GM20431 (cell line): Measurements from ENCODE around the gene ANAPC5.
"Not testable (repeated sequence)": the region's sequence is repeated elsewhere in the genome, so short reads cannot be mapped to it uniquely, and the experiment has no call there.

Experiments
- in situ Hi-C: fragments of 300-500 bp; cut with MseI, MboI; formaldehyde crosslinking; loops from one replicate; pipeline ENCODE4 v1.15.0; 2020; ENCODE audit warnings: low sequenced_read_pairs; ENCODE audit not compliant: unreplicated experiment

ANAPC5 gene

GRCh38 chr12:121351820-121352681 lies at the start of gene ANAPC5:
Gene ANAPC5 (minus strand): TSS chr12:121352411. CDS start chr12:121352340, 71 bp downstream.
- in situ Hi-C loops: no loop called here

DNA sequence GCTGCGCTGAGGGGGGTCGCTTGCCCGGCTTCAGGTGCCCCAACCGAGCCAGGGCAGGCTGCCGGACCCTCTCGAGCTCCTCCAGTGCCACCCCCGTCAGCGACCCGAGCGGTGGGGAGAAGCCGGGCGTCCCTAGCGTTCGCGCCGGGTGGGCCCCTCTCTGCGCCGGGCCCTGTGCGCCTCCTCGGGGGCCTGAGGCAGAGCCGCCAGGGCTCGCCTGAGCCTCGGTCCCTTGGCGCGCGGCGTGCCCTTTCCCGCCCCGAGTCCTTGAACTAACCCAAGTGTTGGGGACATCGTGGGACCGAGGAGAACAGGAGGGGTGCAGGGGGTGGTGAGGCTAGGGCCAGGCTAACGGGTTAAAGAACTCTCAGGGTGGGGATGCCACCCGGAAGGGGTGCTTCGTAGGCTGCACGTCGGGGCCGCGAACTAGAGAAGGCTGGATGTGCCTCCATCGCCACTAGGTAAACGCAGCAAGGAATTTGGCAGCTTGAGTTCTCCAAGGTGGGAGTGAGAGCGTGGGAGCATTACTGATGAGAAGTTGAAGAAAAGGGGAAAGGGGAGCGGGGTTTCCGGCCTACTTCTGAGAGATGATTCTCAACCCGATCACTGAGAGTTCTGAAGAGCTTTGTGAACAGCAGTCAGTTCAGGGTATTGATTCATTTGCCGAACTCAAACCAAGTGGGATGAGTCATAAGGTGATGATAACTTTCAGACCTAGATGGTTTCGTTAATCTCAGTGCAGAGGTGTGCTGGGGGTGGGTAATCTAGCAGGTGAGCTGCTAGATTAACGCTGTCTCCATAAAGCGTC lies 48.3 kb upstream of the ANAPC5 start:
- in situ Hi-C loops: no loop called here

GRCh38 chr12:121399391-121400331 lies 47.5 kb upstream of the ANAPC5 start, which contains the start of gene RNF34:
Gene RNF34 (plus strand): TSS chr12:121400118. CDS start chr12:121400213, 95 bp downstream.
- in situ Hi-C loops: no loop called here

GRCh38 chr12:121398355-121398754 lies 46.1 kb upstream of the ANAPC5 start:
- in situ Hi-C loops: no loop called here

- in situ Hi-C loops: no loop called here
Measured at GRCh38 chr12:121397521-121397920, 45.3 kb upstream of the ANAPC5 start.

GRCh38 chr12:121392325-121392716 lies 40.1 kb upstream of the ANAPC5 start:
- in situ Hi-C loops: no loop called here

DNA sequence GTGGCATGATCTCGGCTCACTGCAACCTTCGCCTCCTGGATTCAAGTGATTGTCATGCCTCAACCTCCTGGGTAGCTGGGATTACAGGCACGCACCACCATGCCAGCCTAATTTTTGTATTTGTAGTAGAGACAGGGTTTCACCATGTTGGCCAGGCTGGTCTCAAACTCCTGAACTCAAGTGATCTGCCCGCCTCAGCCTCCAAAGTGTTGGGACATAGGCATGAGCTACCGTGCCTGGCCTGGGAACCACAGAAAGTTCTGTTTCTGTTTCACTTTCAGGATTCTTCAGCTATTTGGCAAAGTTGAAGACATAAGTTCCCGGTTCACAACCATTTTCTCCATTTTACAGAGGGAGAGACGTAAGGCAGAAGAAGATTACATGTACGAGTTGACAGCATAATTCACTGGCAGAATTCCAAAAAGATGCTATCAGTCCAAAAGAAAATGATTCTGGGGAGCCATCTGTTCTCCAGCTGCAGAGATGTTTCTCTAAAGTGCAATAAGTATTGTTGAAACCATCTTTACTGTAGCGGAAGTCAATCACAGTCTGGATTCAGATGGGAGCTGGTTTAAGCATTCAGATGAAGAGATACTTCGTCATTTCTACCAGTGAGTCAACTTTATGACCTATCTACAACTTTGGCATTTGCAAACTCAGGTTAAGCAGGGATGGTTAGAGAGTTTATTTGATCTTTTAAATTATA lies 39.6 kb upstream of the ANAPC5 start:
- in situ Hi-C loops: no loop called here

DNA sequence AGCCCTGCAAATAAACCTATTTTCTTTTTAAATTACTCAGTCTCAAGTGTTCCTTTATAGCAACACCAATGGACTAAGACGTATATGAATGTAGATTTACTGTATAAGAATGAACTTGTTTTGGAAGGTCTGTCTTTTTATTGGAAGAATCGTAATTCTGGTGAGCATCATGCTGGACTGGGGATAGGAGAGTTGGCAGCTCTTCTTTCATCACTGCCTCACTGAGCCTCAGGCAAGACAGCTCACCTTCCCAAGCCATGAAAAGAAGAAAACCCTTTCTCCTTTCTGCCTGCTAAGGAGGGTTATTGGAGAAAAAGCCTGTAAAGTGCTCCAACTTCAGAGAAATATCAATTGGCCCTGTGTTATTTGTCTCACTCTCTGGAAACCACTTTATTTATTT lies 38.6 kb upstream of the ANAPC5 start:
- in situ Hi-C loops: no loop called here

DNA sequence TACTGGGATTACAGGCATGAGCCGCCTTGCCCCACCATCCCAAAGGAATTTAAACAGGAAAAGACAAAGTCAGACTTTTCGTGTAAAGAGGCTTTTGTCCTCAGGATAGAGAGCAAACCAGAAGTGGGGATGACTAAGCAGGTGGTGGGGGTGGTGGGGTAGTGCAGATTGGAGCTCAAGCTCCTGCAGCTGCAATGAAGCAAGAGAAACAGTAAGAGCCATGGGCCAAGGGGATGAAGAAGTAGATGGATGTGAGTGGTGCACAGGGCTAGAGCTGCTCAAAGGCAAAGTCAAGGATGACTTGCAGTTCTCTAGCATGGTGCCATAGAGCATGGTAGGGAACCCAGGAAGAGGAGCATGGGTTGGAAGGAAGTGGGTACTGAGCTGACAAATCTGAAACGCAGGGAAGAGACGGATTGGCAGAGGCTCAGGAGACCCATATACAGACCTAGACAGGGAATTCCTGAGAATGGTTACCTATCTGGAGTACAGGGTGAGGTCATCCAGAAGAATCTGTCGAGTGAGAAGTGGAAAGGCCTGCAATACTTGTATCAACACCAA lies 36.3 kb upstream of the ANAPC5 start:
- in situ Hi-C loops: no loop called here

GRCh38 chr12:121384891-121385290 lies 32.7 kb upstream of the ANAPC5 start:
- in situ Hi-C loops: not testable (repeated sequence)

DNA sequence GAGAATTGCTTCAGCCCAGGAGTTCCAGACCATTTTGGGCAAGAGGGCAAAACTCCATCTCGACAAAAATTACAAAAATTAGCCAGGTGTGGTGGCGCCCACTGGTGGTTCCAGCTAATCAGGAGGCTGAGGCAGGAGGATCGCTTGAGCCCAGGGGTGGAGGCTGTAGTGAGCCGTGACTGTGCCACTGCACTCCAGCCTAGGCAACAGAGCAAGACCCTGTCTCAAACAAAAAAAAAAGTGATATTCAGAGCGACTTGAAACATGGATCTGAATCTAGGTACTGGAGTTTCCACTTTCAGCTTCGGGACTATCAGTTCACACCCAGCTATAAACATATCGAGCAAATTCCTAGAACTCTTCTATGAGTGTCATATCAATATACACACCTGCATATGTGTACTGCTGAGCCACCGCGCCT lies 31.4 kb upstream of the ANAPC5 start:
- in situ Hi-C loops: no loop called here

- in situ Hi-C loops: no loop called here
Measured at GRCh38 chr12:121379945-121380344, 27.7 kb upstream of the ANAPC5 start.

DNA sequence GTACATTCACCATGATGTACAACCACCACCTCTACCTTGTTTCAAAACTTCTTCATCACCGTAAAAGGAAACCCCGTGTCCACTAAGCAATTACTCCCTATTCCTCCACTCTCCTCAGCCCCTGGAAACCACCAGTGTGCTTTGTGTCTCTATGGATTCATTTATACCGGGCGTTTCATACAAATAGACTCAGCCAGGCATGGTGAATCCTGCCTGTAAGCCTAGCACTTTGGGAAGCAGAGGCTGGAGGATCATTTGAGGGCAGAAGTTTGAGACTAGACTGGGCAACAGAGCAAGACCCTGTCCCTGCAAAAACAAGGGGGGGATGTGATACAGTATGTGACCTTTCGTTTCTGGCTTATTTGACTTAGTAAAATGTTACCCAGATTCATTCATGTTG lies 26.5 kb upstream of the ANAPC5 start:
- in situ Hi-C loops: no loop called here

DNA sequence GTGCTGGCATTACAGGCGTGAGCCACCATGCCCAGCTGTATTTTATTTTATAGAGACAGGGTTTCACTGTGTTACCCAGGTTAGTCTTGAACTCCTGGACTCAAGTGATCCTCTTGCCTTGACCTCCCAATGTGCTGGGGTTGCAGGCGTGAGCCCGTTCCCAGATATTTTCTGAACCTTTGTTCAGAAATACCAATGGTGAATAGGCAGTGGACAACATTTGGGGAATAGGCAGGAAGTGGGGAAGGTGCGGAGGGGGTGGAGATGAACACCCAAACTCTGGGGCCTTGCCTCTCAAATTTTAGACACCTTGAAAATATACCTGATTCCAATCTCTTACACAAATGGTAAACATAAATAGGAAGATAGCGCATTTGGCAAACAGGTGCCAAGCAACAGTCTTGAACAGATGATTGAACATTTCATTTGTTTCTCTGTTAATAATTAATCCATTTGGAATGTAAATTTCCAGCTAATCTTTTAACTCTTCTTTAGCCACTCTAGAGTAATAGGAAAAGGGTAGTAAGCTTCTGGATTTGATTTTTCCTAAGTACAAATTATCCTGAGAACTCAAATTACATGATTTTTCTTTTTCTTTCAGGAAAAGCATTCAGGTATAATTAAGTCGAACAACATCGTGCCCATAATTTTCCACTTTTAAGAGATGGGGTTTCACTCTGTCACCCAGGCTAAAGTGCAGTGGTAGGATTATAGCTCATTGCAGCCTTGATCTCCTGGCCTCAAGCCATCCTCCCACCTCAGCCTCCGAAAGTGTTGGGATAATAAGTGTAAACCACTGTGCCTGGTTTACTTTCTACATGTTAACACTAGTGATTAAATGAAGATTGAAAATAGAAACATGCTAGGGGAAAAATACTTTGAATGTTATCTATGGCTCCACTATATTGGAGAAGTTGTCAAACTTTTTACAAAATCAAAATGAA lies 24.8 kb upstream of the ANAPC5 start:
- in situ Hi-C loops: no loop called here

DNA sequence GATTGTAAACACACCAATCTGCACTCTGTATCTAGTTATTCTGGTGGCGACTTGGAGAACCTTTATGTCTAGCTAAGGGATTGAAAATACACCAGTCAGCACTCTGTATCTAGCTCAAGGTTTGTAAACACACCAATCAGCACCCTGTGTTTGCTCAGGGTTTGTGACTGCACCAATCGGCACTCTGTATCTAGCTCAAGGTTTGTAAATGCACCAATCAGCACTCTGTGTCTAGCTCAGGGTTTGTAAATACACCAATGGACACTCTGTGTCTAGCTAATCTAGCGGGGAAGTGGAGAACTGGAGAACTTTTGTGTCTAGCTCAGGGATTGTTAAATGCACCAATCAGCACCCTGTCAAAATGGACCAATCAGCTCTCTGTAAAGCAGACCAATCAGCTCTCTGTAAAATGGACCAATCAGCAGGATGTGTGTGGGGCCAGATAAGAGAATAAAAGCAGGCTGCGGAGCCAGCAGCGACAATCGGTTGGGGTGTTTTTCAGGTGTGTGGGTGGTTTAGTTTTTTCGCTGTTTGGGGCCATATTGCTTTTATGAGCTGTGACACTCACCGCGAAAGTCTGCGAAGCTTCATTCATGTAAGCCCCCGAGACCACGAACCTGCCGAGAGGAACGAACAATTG lies 22.9 kb upstream of the ANAPC5 start:
- in situ Hi-C loops: not testable (repeated sequence)

DNA sequence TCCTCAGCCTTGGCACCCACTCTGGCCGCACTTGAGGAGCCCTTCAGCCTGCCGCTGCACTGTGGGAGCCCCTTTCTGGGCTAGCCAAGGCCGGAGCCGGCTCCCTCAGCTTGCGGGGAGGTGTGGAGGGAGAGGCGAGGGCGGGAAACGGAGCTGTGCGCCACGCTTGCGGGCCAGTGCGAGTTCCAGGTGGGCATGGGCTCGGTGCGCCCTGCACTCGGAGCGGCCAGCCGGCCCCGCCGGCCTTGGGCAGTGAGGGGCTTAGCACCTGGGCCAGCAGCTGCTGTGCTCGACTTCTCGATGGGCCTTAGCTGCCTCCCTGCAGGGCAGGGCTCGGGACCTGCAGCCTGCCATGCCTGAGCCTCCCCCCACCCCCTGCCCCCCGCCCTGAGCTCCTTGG lies 22.1 kb upstream of the ANAPC5 start:
- in situ Hi-C loops: not testable (repeated sequence)

- in situ Hi-C loops: no loop called here
Measured at GRCh38 chr12:121373755-121374154, 21.5 kb upstream of the ANAPC5 start.

- in situ Hi-C loops: no loop called here
Measured at GRCh38 chr12:121371404-121371803, 19.2 kb upstream of the ANAPC5 start.
